Muscle of leg (tissue), 11 donors: ENCODE data around the gene ACTR1A. TPM values are rescaled to one million over a fixed set of nuclear protein-coding genes. Genes with fewer than 3 reads are reported as not detected.

Source experiments
- DNase-seq: peaks from one replicate; pipeline ENCODE4 v3.0.0; 2013
- H3K27ac ChIP-seq: one replicate; pipeline ENCODE4 v1.5.1; 2013; ENCODE audit warnings: mild to moderate bottlenecking, low read length, control low read depth
- H3K27me3 ChIP-seq: one replicate; pipeline ENCODE4 v1.6.1; 2013; ENCODE audit warnings: low read length; ENCODE audit not compliant: control insufficient read depth, insufficient read depth
- H3K36me3 ChIP-seq: one replicate; pipeline ENCODE4 v1.6.1; 2013; ENCODE audit warnings: low read length; ENCODE audit not compliant: control insufficient read depth, insufficient read depth
- H3K4me1 ChIP-seq: one replicate; pipeline ENCODE4 v1.6.1; 2013; ENCODE audit warnings: low read length; ENCODE audit not compliant: control insufficient read depth, insufficient read depth
- H3K4me3 ChIP-seq: one replicate; pipeline ENCODE4 v1.5.1; 2013; ENCODE audit warnings: low read length, control low read depth
- H3K9me3 ChIP-seq: replicated peaks from 2 replicates; pipeline ENCODE4 v1.6.1; 2013; ENCODE audit warnings: low read depth, low read length; ENCODE audit not compliant: control insufficient read depth
- WGBS: methylation state at CpG from one replicate; pipeline ENCODE4 v1.1.5; 2013; ENCODE audit warnings: missing lambda C conversion rate; ENCODE audit not compliant: insufficient coverage; 5-methylcytosine and 5-hydroxymethylcytosine counted together
- polyA plus RNA-seq, 8 donors: library from polyadenylated mRNA; unstranded; fragments of 120-200 nt; gene quantifications; one replicate each; pipeline versions ENCODE4 v1.2.1 to v1.2.3, GENCODE V29; 2013; ENCODE audit warnings: inconsistent platforms in 1 of 8, low replicate concordance in 1 of 8; ENCODE audit not compliant: insufficient read length in 8 of 8, insufficient read depth in 1 of 8
- total RNA-seq: library from RNA; stranded (reverse); fragments of 120-200 nt; gene quantifications from one replicate; pipeline ENCODE4 v1.2.4, GENCODE V29; 2013

ACTR1A gene
- total and polyA plus RNA-seq, 9 donors = 64.4 to 85.5 (median 80.0) TPM

DNA sequence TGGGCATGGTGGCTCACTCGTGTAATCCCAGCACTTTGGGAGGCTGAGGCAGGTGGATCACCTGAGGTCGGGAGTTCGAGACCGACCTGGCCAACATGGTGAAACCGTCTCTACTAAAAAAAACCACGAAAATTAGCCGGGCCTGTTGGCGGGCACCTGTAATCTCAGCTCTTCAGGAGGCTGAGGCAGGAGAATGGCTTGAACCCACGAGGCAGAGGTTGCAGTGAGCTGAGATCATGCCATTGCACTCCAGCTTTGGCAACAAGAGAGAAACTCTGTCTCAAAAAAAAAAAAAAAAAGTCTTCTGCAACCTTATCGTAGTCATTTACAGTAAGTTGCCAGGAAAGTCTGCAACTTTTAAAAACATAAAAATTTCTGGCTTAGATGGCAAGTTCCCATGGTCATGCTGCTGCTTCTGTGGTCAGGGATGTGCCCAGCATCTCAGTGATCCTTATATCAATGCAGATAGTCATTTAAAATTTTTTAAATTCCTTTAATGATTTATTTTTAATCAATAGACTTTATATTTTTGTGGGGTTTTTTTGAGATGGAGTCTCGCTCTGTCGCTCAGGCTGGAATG, 16.8 kb upstream of the ACTR1A start:
- no peak overlapping the region for H3K4me3 ChIP-seq
- H3K9me3 ChIP-seq = no peaks in the 10 kb centered on the region
- no peak overlapping the region for H3K27ac ChIP-seq
- 96% methylated on average over 7 of the region's 12 CpGs for WGBS
- H3K27me3 ChIP-seq = no peaks in the 10 kb centered on the region
- H3K36me3 ChIP-seq = peaks cover 16% of the 10 kb centered on the region
- H3K4me1 ChIP-seq = peaks cover 13% of the 10 kb centered on the region
- DNase-seq = no peak

GRCh38 chr10:102517553-102517952, 15.0 kb upstream of the ACTR1A start:
- H3K36me3 ChIP-seq = peaks cover 18% of the 10 kb centered on the region
- H3K9me3 ChIP-seq = no peaks in the 10 kb centered on the region
- H3K27me3 ChIP-seq = no peaks in the 10 kb centered on the region
- no peak overlapping the region for H3K27ac ChIP-seq
- H3K4me1 ChIP-seq = peaks cover 10% of the 10 kb centered on the region
- 43% methylated on average over 1 of the region's 3 CpGs for WGBS
- DNase-seq = no peak
- no peak overlapping the region for H3K4me3 ChIP-seq

- Histone ChIP-seq H3K27ac (no peak overlapping the region), H3K9me3 (no peaks in the 10 kb centered on the region), H3K36me3 (peaks cover 24% of the 10 kb centered on the region), H3K27me3 (no peaks in the 10 kb centered on the region), H3K4me3 (no peak overlapping the region), H3K4me1 (peaks cover 15% of the 10 kb centered on the region)
- 89% methylated on average over 3 of the region's 3 CpGs for WGBS
- DNase-seq = no peak
Measured at GRCh38 chr10:102515724-102516123, 13.2 kb upstream of the ACTR1A start.

GRCh38 chr10:102514487-102515311, 12.2 kb upstream of the ACTR1A start:
- no peak overlapping the region for H3K27ac ChIP-seq
- no peaks in the 10 kb centered on the region for H3K27me3 ChIP-seq
- peak; percentile 53 for DNase-seq
- peaks cover 26% of the 10 kb centered on the region for H3K36me3 ChIP-seq
- H3K4me3 ChIP-seq = no peak overlapping the region
- WGBS = 80% methylated on average over 10 of the region's 12 CpGs
- H3K4me1 ChIP-seq = peaks cover 15% of the 10 kb centered on the region
- no peaks in the 10 kb centered on the region for H3K9me3 ChIP-seq

- no peaks in the 10 kb centered on the region for H3K27me3 ChIP-seq
- no peak overlapping the region for H3K4me3 ChIP-seq
- peak; percentile 92 for DNase-seq
- peak overlapping the region; percentile 37 for H3K27ac ChIP-seq
- 52% methylated on average over 6 of the region's 6 CpGs for WGBS
- H3K4me1 ChIP-seq = peaks cover 14% of the 10 kb centered on the region
- H3K36me3 ChIP-seq = peaks cover 36% of the 10 kb centered on the region
- no peaks in the 10 kb centered on the region for H3K9me3 ChIP-seq
Measured at GRCh38 chr10:102511583-102512274, 9.2 kb upstream of the ACTR1A start.

- no CpG with 5 or more reads among the region's 2 CpGs for WGBS
- H3K4me3 ChIP-seq = no peak overlapping the region
- DNase-seq = no peak
- no peaks in the 10 kb centered on the region for H3K9me3 ChIP-seq
- H3K4me1 ChIP-seq = peaks cover 24% of the 10 kb centered on the region
- H3K27ac ChIP-seq = no peak overlapping the region
- peaks cover 36% of the 10 kb centered on the region for H3K36me3 ChIP-seq
- H3K27me3 ChIP-seq = no peaks in the 10 kb centered on the region
Measured at GRCh38 chr10:102509387-102509786, 6.9 kb upstream of the ACTR1A start.

- no peak overlapping the region for H3K27ac ChIP-seq
- peaks cover 33% of the 10 kb centered on the region for H3K36me3 ChIP-seq
Measured at GRCh38 chr10:102508506-102508905, 6.0 kb upstream of the ACTR1A start.

GRCh38 chr10:102507521-102507920, 5.0 kb upstream of the ACTR1A start:
- H3K4me1 ChIP-seq = peaks cover 28% of the 10 kb centered on the region
- DNase-seq = no peak
- no peak overlapping the region for H3K27ac ChIP-seq
- H3K27me3 ChIP-seq = no peaks in the 10 kb centered on the region
- no peaks in the 10 kb centered on the region for H3K9me3 ChIP-seq
- WGBS = no CpG with 5 or more reads among the region's 3 CpGs
- no peak overlapping the region for H3K4me3 ChIP-seq
- peaks cover 31% of the 10 kb centered on the region for H3K36me3 ChIP-seq

More at GRCh38 chr10:102508506-102508905, 6.0 kb upstream of the ACTR1A start:
- DNase-seq = no peak
- Histone ChIP-seq H3K4me1 (peaks cover 24% of the 10 kb centered on the region), H3K27me3 (no peaks in the 10 kb centered on the region), H3K9me3 (no peaks in the 10 kb centered on the region), H3K4me3 (no peak overlapping the region)
- no CpG with 5 or more reads among the region's 1 CpG for WGBS

DNA sequence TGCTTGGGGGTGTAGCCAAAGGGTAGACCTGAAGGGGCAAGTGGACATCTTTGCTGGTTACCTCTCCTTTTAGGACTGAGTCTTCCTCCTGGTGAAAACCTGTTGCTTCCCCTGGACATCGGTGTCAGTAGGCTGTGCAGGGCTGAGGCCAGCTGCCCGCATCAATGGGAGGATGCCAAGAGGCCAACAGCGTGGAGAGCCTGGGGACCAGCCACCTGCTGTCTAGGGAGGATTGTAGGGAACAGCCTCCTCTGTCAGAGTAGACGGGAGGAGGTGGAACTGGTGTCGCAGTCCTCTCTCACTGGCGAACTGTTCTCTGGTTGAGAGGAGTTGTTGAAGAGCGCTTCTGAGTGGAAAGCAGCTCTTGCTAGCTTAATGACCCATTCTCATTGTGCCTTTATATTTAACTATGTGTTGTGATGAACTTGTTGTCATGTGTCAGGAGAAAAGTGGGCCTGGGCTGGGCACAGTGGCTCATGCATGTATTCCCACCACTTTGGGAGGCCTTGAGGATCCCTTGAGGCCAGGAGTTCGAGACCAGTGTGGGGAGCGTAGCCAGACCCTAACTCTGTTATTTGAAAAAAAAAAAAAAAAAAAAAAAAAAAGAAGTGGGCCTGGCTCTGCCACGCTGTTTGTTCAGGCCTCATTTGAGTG, 3.1 kb upstream of the ACTR1A start:
- H3K9me3 ChIP-seq = no peaks in the 10 kb centered on the region
- peak; percentile 62 for DNase-seq
- no peaks in the 10 kb centered on the region for H3K27me3 ChIP-seq
- H3K4me1 ChIP-seq = peaks cover 31% of the 10 kb centered on the region
- peak overlapping the region; percentile 67 for H3K4me3 ChIP-seq
- H3K36me3 ChIP-seq = peaks cover 22% of the 10 kb centered on the region
- 28% methylated on average over 4 of the region's 10 CpGs for WGBS
- no peak overlapping the region for H3K27ac ChIP-seq

- DNase-seq = no peak
- 0% methylated on average over 1 of the region's 5 CpGs for WGBS
- Histone ChIP-seq H3K36me3 (peaks cover 22% of the 10 kb centered on the region), H3K27ac (peak overlapping the region; percentile 72), H3K27me3 (no peaks in the 10 kb centered on the region), H3K4me1 (peaks cover 32% of the 10 kb centered on the region), H3K4me3 (peak overlapping the region; percentile 67), H3K9me3 (no peaks in the 10 kb centered on the region)
Measured at GRCh38 chr10:102504976-102505300, 2.4 kb upstream of the ACTR1A start.
